ENCODE measurements around the gene APP. TPM values are rescaled to one million over a fixed set of nuclear protein-coding genes. Genes with fewer than 3 reads are reported as not detected.

APP gene
- total and polyA plus RNA-seq, 2 of the 13 experiments (the other 11 are each of a cell fraction or from before 2014, with no cell fraction given), result 70.6 to 262 TPM

- TF ChIP-seq FOXP4 (CRISPR knock-in tag; IDR thresholded peaks at IDR 0.05) (peak; percentile 67), CEBPG (CRISPR knock-in tag; IDR thresholded peaks at IDR 0.05) (peak; percentile 56), CC2D1A (CRISPR knock-in tag; IDR thresholded peaks at IDR 0.05) (no peak), ZFP90 (CRISPR knock-in tag; IDR thresholded peaks at IDR 0.05; ENCODE audit: borderline replicate concordance) (no peak), HMGXB3 (CRISPR knock-in tag; IDR thresholded peaks at IDR 0.05; ENCODE audit: borderline replicate concordance) (no peak), BCL6 (CRISPR knock-in tag; IDR thresholded peaks at IDR 0.05) (no peak), ISL2 (CRISPR knock-in tag; IDR thresholded peaks at IDR 0.05) (peak; percentile 34; the same call in 1 of the 2 replicates), NFAT5 (CRISPR knock-in tag; IDR thresholded peaks at IDR 0.05) (no peak), IRF1 (CRISPR knock-in tag; IDR thresholded peaks at IDR 0.05; ENCODE audit: low read depth) (no peak), ZMYM4 (CRISPR knock-in tag; IDR thresholded peaks at IDR 0.05) (peak; percentile 69), ELF3 (CRISPR knock-in tag; IDR thresholded peaks at IDR 0.05) (no peak), NFIC (IDR thresholded peaks at IDR 0.05; ENCODE audit: low read length) (peak; percentile 36; the same call in 1 of the 2 replicates), ZNF260 (CRISPR knock-in tag; IDR thresholded peaks at IDR 0.05; ENCODE audit: borderline replicate concordance, low read depth) (no peak), ZNF691 (CRISPR knock-in tag; IDR thresholded peaks at IDR 0.05; ENCODE audit: borderline replicate concordance, low read depth) (no peak), ZBTB7A (CRISPR knock-in tag; IDR thresholded peaks at IDR 0.05) (no peak), ZFP37 (CRISPR knock-in tag; IDR thresholded peaks at IDR 0.05; ENCODE audit: borderline replicate concordance) (no peak)
Measured at GRCh38 chr21:25879203-25879602, 291.4 kb downstream of the APP start (continued).

All from HepG2 (cell line).